Esophagus squamous epithelium (tissue), 5 donors: ENCODE data around the gene ERMP1. TPM values are rescaled to one million over a fixed set of nuclear protein-coding genes. Genes with fewer than 3 reads are reported as not detected.

Experiments used
- DNase-seq: peaks from one replicate; lab custom pipeline; 2025; lab: John Stamatoyannopoulos, UW
- H3K27ac ChIP-seq, 4 donors: fragments of 200-600 bp; sonication (generic); one replicate each; pipeline ENCODE4 v1.5.1; 2016 to 2019; ENCODE audit warnings: mild to moderate bottlenecking in 1 of 4
- H3K27me3 ChIP-seq, 4 donors: fragments of 200-600 bp; sonication (generic); 1 replicate in 3 of 4; 2 replicates in 1 of 4; pipeline versions ENCODE4 v1.5.1 to v1.6.0; 2017 to 2021; ENCODE audit warnings: antibody characterized with exemption in 1 of 4
- H3K36me3 ChIP-seq, 3 donors: fragments of 200-600 bp; sonication (generic); one replicate each; pipeline ENCODE4 v1.5.1; 2016 to 2019
- H3K4me1 ChIP-seq, 3 donors: fragments of 200-600 bp; sonication (generic); one replicate each; pipeline ENCODE4 v1.5.1; 2017 to 2019
- H3K4me3 ChIP-seq, 4 donors: fragments of 200-600 bp; sonication (generic); 1 replicate in 3 of 4; 2 replicates in 1 of 4; pipeline ENCODE4 v1.5.1; 2016 to 2019; ENCODE audit warnings: mild to moderate bottlenecking in 2 of 4, moderate library complexity in 1 of 4
- H3K9me3 ChIP-seq, 3 donors: fragments of 200-600 bp; sonication (generic); one replicate each; pipeline ENCODE4 v1.5.1; 2016 to 2019
- POLR2A ChIP-seq, 4 donors: fragments of 450-650 bp; IDR thresholded peaks; one replicate each; pipeline ENCODE4 v1.6.1; 2017; ENCODE audit warnings: antibody characterized with exemption in 4 of 4, mild to moderate bottlenecking in 4 of 4, moderate library complexity in 3 of 4
- WGBS, 2 donors: methylation state at CpG; one replicate each; pipeline ENCODE4 v1.1.5; 2018; 5-methylcytosine and 5-hydroxymethylcytosine counted together
- intact Hi-C: fragments of 100-400 bp; cut with DNase I; formaldehyde crosslinking; loops from one replicate; pipeline ENCODE4 v1.15.0; 2022
- total RNA-seq, 4 donors: library from RNA; depleted of rRNA; stranded (reverse); fragments of >200 nt; gene quantifications; one replicate each; pipeline ENCODE4 v1.1.0, GENCODE V29; 2016
- TF ChIP-seq, protein P1 (sequence below), 6 experiments: fragments of 450-650 bp in 4 of 6; fragments of 200-600 bp in 2 of 6; sonication (generic) in 2 of 6; IDR thresholded peaks; one replicate each; pipeline ENCODE4 v1.5.1; 2016 to 2019; ENCODE audit warnings: antibody characterized with exemption in 6 of 6, mild to moderate bottlenecking in 4 of 6, moderate library complexity in 4 of 6
- donor health status: DM: yes; HTN: yes; CAD: no.

ERMP1 gene
- total RNA-seq, 4 donors from 2014 or later: 24.4 to 38.2 (median 29.9) TPM

GRCh38 chr9:5793812-5794211, 39.1 kb downstream of the ERMP1 start:
- Histone ChIP-seq H3K9me3 (no peaks in the 10 kb centered on the region), H3K36me3 (peaks cover 0 to 59% (median 0%) of the 10 kb centered on the region in 3 donors), H3K27me3 (no peaks in the 10 kb centered on the region), H3K4me3 (no peak overlapping the region), H3K27ac (no peak overlapping the region), H3K4me1 (no peaks in the 10 kb centered on the region)
- DNase-seq: no peak
- WGBS, 2 donors: 86 to 95% methylated on average over 1 of the region's 1 CpG
- TF ChIP-seq, protein P1, sequence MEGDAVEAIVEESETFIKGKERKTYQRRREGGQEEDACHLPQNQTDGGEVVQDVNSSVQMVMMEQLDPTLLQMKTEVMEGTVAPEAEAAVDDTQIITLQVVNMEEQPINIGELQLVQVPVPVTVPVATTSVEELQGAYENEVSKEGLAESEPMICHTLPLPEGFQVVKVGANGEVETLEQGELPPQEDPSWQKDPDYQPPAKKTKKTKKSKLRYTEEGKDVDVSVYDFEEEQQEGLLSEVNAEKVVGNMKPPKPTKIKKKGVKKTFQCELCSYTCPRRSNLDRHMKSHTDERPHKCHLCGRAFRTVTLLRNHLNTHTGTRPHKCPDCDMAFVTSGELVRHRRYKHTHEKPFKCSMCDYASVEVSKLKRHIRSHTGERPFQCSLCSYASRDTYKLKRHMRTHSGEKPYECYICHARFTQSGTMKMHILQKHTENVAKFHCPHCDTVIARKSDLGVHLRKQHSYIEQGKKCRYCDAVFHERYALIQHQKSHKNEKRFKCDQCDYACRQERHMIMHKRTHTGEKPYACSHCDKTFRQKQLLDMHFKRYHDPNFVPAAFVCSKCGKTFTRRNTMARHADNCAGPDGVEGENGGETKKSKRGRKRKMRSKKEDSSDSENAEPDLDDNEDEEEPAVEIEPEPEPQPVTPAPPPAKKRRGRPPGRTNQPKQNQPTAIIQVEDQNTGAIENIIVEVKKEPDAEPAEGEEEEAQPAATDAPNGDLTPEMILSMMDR (IDR thresholded peaks at IDR 0.05): no peak
- no peak for TF ChIP-seq POLR2A (IDR thresholded peaks at IDR 0.05)
- intact Hi-C loops: no loop called here

DNA sequence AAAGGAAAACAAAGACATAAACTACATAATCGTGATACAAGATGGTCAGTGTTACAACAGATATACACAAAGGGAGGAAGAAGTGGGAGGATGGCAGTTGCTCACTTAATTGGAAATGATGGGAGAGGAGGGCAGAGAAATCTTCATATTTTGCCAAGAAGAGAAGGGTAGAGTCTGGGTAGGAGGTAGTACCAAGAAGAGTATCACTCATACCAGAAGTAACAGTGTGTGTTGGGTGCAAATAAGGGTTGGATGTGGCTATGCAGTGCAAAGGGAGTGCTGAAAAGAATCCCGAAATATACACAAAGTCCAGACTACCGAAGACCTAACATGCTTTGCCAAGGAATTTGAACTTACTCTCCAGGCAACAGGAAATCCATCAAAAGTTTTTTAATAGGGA, 41.0 kb downstream of the ERMP1 start:
- intact Hi-C loops: no loop called here
- Histone ChIP-seq H3K36me3 (peaks cover 0 to 53% (median 0%) of the 10 kb centered on the region in 3 donors), H3K4me1 (no peaks in the 10 kb centered on the region), H3K9me3 (no peaks in the 10 kb centered on the region), H3K4me3 (no peak overlapping the region), H3K27ac (no peak overlapping the region), H3K27me3 (no peaks in the 10 kb centered on the region)
- TF ChIP-seq, protein P1 (IDR thresholded peaks at IDR 0.05): no peak
- TF ChIP-seq POLR2A (IDR thresholded peaks at IDR 0.05): no peak
- DNase-seq: no peak
- 63 to 72% methylated on average over 3 of the region's 3 CpGs for WGBS, 2 donors

- WGBS, 2 donors: 68 to 96% methylated on average over 1 of the region's 1 CpG
- no peak for DNase-seq
- Histone ChIP-seq H3K36me3 (peaks cover 0 to 53% (median 4%) of the 10 kb centered on the region in 3 donors), H3K4me3 (no peak overlapping the region), H3K27ac (no peak overlapping the region), H3K27me3 (no peaks in the 10 kb centered on the region), H3K9me3 (no peaks in the 10 kb centered on the region), H3K4me1 (no peaks in the 10 kb centered on the region)
- intact Hi-C loops: no loop called here
- no peak for TF ChIP-seq POLR2A (IDR thresholded peaks at IDR 0.05)
- TF ChIP-seq, protein P1 (IDR thresholded peaks at IDR 0.05): no peak
Observed at GRCh38 chr9:5790923-5791322, 42.0 kb downstream of the ERMP1 start.

GRCh38 chr9:5789489-5789888, 43.4 kb downstream of the ERMP1 start:
- Histone ChIP-seq H3K27ac (no peak overlapping the region), H3K4me1 (no peaks in the 10 kb centered on the region), H3K4me3 (no peak overlapping the region), H3K36me3 (peaks cover 0 to 67% (median 4%) of the 10 kb centered on the region in 3 donors), H3K27me3 (no peaks in the 10 kb centered on the region), H3K9me3 (no peaks in the 10 kb centered on the region)
- intact Hi-C loops: no loop called here
- 87 to 89% methylated on average over 3 to 4 of the region's 5 CpGs for WGBS, 2 donors
- no peak for DNase-seq
- TF ChIP-seq POLR2A (IDR thresholded peaks at IDR 0.05): no peak
- TF ChIP-seq, protein P1 (IDR thresholded peaks at IDR 0.05): no peak

DNA sequence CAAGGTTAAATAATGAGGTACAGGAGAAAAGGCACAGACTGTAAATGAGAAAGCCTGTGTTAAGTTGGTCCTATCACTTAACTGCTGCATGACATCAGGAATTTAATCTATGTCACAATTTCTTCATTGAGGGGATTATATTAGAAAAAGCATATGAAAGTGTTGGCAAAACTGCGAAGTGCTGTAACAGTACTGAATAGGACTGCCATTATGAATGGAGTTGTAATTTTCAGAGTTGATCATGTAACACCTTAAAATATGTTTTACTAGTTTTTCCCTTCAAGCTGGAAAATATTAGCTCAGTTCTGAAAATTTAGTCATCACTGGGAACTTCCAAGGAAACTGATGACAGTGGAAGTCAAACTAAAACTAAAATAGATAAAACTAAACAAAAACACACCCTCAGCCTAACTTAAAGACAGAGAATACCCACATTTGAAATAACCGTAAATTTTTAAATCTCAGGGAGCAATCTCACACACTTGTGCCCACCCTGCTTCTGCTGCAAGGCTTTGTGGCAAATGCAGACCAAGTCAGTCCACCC, 45.1 kb downstream of the ERMP1 start:
- H3K9me3 ChIP-seq: peaks cover 0 to 8% (median 0%) of the 10 kb centered on the region in 3 donors
- TF ChIP-seq, protein P1 (IDR thresholded peaks at IDR 0.05): no peak
- TF ChIP-seq POLR2A (IDR thresholded peaks at IDR 0.05): no peak
- 82 to 97% methylated on average over 2 of the region's 2 CpGs for WGBS, 2 donors
- H3K4me3 ChIP-seq: no peak overlapping the region
- DNase-seq: no peak
- intact Hi-C loops: no loop called here
- H3K4me1 ChIP-seq: no peaks in the 10 kb centered on the region
- H3K27me3 ChIP-seq: no peaks in the 10 kb centered on the region
- no peak overlapping the region for H3K27ac ChIP-seq
- peaks cover 0 to 83% (median 4%) of the 10 kb centered on the region in 3 donors for H3K36me3 ChIP-seq
